Heart right ventricle (tissue), 16 donors: ENCODE results near the gene TEAD1. TPM values are rescaled to one million over a fixed set of nuclear protein-coding genes. Genes with fewer than 3 reads are reported as not detected.

Source experiments
- ATAC-seq, 8 donors: fragments of 200-7000 bp; cut with Tn5 transposase; one replicate each; pipeline ENCODE4 v1.9.1; 2020; ENCODE audit warnings: mild to moderate bottlenecking in 8 of 8, moderate library complexity in 8 of 8, moderate number of reproducible peaks in 1 of 8
- DNase-seq, 2 donors: peaks; one replicate each; pipeline ENCODE4 v3.0.0-alpha.2; 2020
- H3K27ac ChIP-seq, 10 donors: fragments of 200-600 bp; sonication (generic) in 2 of 10; one replicate each; pipeline versions ENCODE4 v1.5.0 to v1.8.0; 2020 to 2022; ENCODE audit warnings: mild to moderate bottlenecking in 3 of 10
- H3K27me3 ChIP-seq, 7 donors: fragments of 200-600 bp; one replicate each; pipeline ENCODE4 v1.8.0; 2021 to 2022; ENCODE audit warnings: mild to moderate bottlenecking in 2 of 7
- H3K36me3 ChIP-seq, 9 donors: fragments of 200-600 bp; sonication (generic) in 1 of 9; one replicate each; pipeline versions ENCODE4 v1.5.0 to v1.8.0; 2020 to 2022; ENCODE audit warnings: mild to moderate bottlenecking in 2 of 9
- H3K4me1 ChIP-seq, 9 donors: fragments of 200-600 bp; sonication (generic) in 1 of 9; one replicate each; pipeline versions ENCODE4 v1.5.0 to v1.8.0; 2020 to 2022; ENCODE audit warnings: mild to moderate bottlenecking in 4 of 9
- H3K4me3 ChIP-seq, 10 donors: fragments of 200-600 bp; sonication (generic) in 2 of 10; one replicate each; pipeline versions ENCODE4 v1.5.0 to v1.8.0; 2020 to 2022; ENCODE audit warnings: mild to moderate bottlenecking in 7 of 10, moderate library complexity in 2 of 10
- H3K9me3 ChIP-seq, 11 donors: fragments of 200-600 bp in 10 of 11; sonication (generic) in 2 of 11; one replicate each; pipeline versions ENCODE4 v1.5.0 to v1.8.0; 2013 to 2022; ENCODE audit warnings: mild to moderate bottlenecking in 2 of 11, control low read depth in 1 of 11, moderate library complexity in 1 of 11
- CTCF ChIP-seq, 9 donors: fragments of 200-600 bp; sonication (generic) in 2 of 9; IDR thresholded peaks; one replicate each; pipeline versions ENCODE4 v1.5.0 to v1.8.0; 2021 to 2022; ENCODE audit warnings: antibody characterized with exemption in 9 of 9, mild to moderate bottlenecking in 5 of 9, moderate library complexity in 1 of 9
- WGBS, 2 donors: extraction: QIAGEN DNeasy Blood & Tissue Kit; methylation state at CpG; one replicate each; pipeline ENCODE4 v1.1.7; 2013; ENCODE audit warnings: inconsistent platforms in 1 of 2; 5-methylcytosine and 5-hydroxymethylcytosine counted together
- intact Hi-C, 10 donors: fragments of 100-400 bp; cut with DNase I; formaldehyde crosslinking; loops; one replicate each; pipeline versions ENCODE4 v1.11.1 to v1.14.2; 2022
- polyA plus RNA-seq, 2 donors: library from polyadenylated mRNA; stranded (reverse); fragments of 200-250 nt; gene quantifications; one replicate each; pipeline ENCODE4 v1.2.3, GENCODE V29; 2013
- total RNA-seq, 10 donors: library from RNA; stranded (reverse); fragmentation: NEBNext Ultra II Directional in 3 of 10; extraction: Animal tissue kit (Norgen Biotek cat#: 25700) in 3 of 10; gene quantifications; one replicate each; pipeline versions ENCODE4 v1.2.1 to v1.2.4, GENCODE V29; 2021 to 2023
- donor health status: Arrhythmogenic right ventricular cardiomyopathy.
- donor health status: ischemic (EF 13 %, LVEDD 7.1; RV severe dilation, severe dysfunction).
- donor health status: healthy with polysubstance abuse.
- donor health status: DM: no; HTN: yes; CAD: no.
- donor health status: DM: no; HTN: no; CAD: no.
- donor health status: ischemic (EF 25% LVEDD 6.9; RV normal size, moderate dysfunction).
- donor health status: ischemic (EF 25% LVEDD 5.7; RV mildly dilated, moderate dysfunction).
- donor health status: healthy.
- donor health status: DM: yes; HTN: yes; CAD: no.
- donor health status: Ischemic cardiomyopathy.
- donor health status: ischemic (EF 35%, LVEDD 5.7; RV mildly dilated, moderate dysfunction).
- donor health status: nonischemic (EF 11% LVEDD 7.7; RV severe dilation, severe dysfunction).
- donor health status: DM: yes; HTN: yes; CAD: no.
- donor health status: PGD.
- donor health status: ischemic (EF 29% LVEDD 5.4; RV normal size, mild dysfunction).
- donor health status: nonischemic (EF 23%, LVEDD 6.1; RV moderate dilation, normal function).

TEAD1 gene
- total and polyA plus RNA-seq, 12 donors = 12.7 to 138 (median 116) TPM

DNA sequence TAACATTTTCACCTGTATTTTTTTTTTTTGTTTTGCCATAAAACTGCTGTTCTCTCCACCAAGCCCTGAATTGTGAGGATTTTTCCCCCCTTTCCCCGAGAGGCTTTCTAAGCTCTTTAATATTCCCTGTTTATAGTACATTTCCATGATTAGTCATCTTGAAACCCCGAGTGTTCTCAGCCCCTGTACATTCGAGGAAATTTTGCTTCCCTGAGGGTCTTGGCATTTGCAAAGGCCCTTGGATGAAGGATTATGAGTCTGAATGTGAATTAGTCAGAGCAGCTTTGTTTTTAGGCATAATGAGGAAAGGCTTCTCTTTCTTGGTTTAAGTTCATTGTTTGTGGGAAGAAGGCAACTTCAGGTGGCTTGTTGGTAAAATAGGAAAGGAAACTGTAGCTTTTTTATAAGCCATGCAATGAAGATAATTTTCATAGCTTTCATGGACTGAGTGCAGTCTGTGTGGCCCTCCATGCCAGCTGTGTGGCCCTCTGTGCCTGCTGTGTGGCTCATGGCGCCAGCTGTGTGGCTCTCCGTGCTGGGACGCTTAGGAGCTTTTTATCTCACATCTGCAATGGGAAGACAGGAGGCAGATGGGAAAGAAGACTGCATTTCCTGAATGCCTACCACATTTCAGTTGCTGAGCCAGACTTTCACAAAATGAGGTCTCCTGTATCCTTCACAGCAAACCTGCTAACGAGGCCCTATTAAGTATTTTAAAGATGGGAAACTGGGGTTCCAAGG is 129.0 kb downstream of the TEAD1 start:
- Histone ChIP-seq H3K9me3 (no peaks in the 10 kb centered on the region), H3K4me1 (peaks cover 6 to 48% (median 38%) of the 10 kb centered on the region in 9 donors), H3K4me3 (no peak overlapping the region), H3K27me3 (no peaks in the 10 kb centered on the region), H3K27ac (no peak overlapping the region), H3K36me3 (no peaks in the 10 kb centered on the region)
- DNase-seq = no peak
- WGBS, 2 donors = 71 to 73% methylated on average over 7 of the region's 7 CpGs
- intact Hi-C loops = no loop called here
- ATAC-seq = no peak
- TF ChIP-seq CTCF (IDR thresholded peaks at IDR 0.05) = no peak

GRCh38 chr11:12806113-12806512 is 131.9 kb downstream of the TEAD1 start:
- 90 to 94% methylated on average over 2 of the region's 2 CpGs for WGBS, 2 donors
- DNase-seq (no peak), ATAC-seq (no peak)
- no peaks in the 10 kb centered on the region for H3K36me3 ChIP-seq
- no peak overlapping the region for H3K27ac ChIP-seq
- no peak for TF ChIP-seq CTCF (IDR thresholded peaks at IDR 0.05)
- no peak overlapping the region for H3K4me3 ChIP-seq
- no peaks in the 10 kb centered on the region for H3K27me3 ChIP-seq
- H3K4me1 ChIP-seq = peaks cover 6 to 43% (median 22%) of the 10 kb centered on the region in 9 donors
- H3K9me3 ChIP-seq = no peaks in the 10 kb centered on the region
- intact Hi-C loops = no loop called here

- Histone ChIP-seq H3K4me3 (no peak overlapping the region), H3K27me3 (no peaks in the 10 kb centered on the region), H3K27ac (no peak overlapping the region), H3K36me3 (no peaks in the 10 kb centered on the region), H3K9me3 (no peaks in the 10 kb centered on the region), H3K4me1 (peaks cover 2 to 38% (median 21%) of the 10 kb centered on the region in 9 donors)
- WGBS, 2 donors = 98% methylated on average over 6 of the region's 6 CpGs
- TF ChIP-seq CTCF (IDR thresholded peaks at IDR 0.05) = no peak
- intact Hi-C loops = no loop called here
- no peak for ATAC-seq
- no peak for DNase-seq
These were observed 133.4 kb downstream of the TEAD1 start for GRCh38 chr11:12807621-12808020.

DNA sequence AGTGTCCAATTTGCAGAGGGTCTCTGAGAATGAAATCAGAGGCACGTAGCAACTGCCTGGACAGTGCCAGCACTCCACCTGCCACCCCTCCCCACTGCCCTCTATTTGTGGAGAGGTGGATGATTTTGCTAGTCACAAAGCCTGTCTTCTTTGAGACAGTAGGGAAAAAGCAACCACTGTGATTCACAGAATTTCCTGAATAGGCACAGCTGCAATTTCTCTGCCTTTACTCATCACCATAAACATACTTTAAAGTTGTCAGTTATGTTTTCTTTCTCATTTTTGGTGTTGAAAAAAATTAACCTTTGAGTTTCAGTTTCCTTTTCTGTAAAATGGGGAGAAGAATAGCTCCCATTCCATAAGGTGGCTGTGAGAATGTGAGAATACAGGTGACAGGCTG is 134.3 kb downstream of the TEAD1 start:
- Histone ChIP-seq H3K9me3 (no peaks in the 10 kb centered on the region), H3K4me1 (peaks cover 5 to 38% (median 22%) of the 10 kb centered on the region in 9 donors), H3K27me3 (no peaks in the 10 kb centered on the region), H3K36me3 (no peaks in the 10 kb centered on the region), H3K4me3 (no peak overlapping the region), H3K27ac (no peak overlapping the region)
- intact Hi-C loops = no loop called here
- no peak for TF ChIP-seq CTCF (IDR thresholded peaks at IDR 0.05)
- no peak for DNase-seq
- WGBS, 2 donors = 68 to 80% methylated on average over 1 of the region's 1 CpG
- ATAC-seq = no peak
